ENCODE results near the gene CHAT. TPM values are rescaled to one million over a fixed set of nuclear protein-coding genes. Genes with fewer than 3 reads are reported as not detected.

Gene CHAT
- total RNA-seq, 1 experiment from 2014 or later = not detected

GRCh38 chr10:49579621-49580020 lies 34.2 kb upstream of the CHAT start:
- Histone ChIP-seq H3K79me2 (ENCODE audit: insufficient read depth, low read length) (no peaks in the 10 kb centered on the region), H3K4me2 (ENCODE audit: low read length) (no peak overlapping the region), H3K9ac (ENCODE audit: low read length) (no peak overlapping the region), H3K27me3 (ENCODE audit: insufficient read depth, low read length) (no peaks in the 10 kb centered on the region), H3K27ac (ENCODE audit: low read depth, low read length) (no peak overlapping the region), H3K4me3 (replicated peaks in 1 of 2; ENCODE audit: low read depth in 1 of 2, low read length in 2 of 2) (no peak overlapping the region), H3K9me2 (ENCODE audit: insufficient read depth) (no peaks in the 10 kb centered on the region), H4K20me1 (ENCODE audit: insufficient read depth) (no peaks in the 10 kb centered on the region), H2AFZ (ENCODE audit: low read depth, low read length, poor library complexity, severe bottlenecking) (no peak overlapping the region), H3K9me3 (ENCODE audit: control insufficient read depth in 1 of 2, insufficient read depth in 1 of 2, low read depth in 1 of 2, low read length in 2 of 2) (no peaks in the 10 kb centered on the region), H3K4me1 (ENCODE audit: control insufficient read depth in 1 of 2, insufficient read depth in 2 of 2, low read length in 2 of 2) (no peaks in the 10 kb centered on the region), H3K36me3 (ENCODE audit: control insufficient read depth in 1 of 2, insufficient read depth in 2 of 2, low read length in 2 of 2) (no peaks in the 10 kb centered on the region)
- ChIA-PET CTCF (interaction anchor here (1.5 kb wide), 1 partner anchor 13 kb away, joined by 5 read pairs; no protein-coding TSS in a partner anchor), POLR2A (no interaction called here), RAD21 (ENCODE audit: low non-redundant PET in 1 of 2, low total read pairs in 2 of 2, uncharacterized antibody in 2 of 2, unreplicated experiment in 2 of 2) (no interaction called here)
- BruUV-seq (replicated peaks) = no TSS peak
- TF ChIP-seq EZH2phosphoT487 (IDR thresholded peaks at IDR 0.05; ENCODE audit: borderline replicate concordance) = no peak
- TF ChIP-seq CEBPB (IDR thresholded peaks at IDR 0.05; ENCODE audit: low read depth) = no peak
- no peak for TF ChIP-seq SP1 (IDR thresholded peaks at IDR 0.05; ENCODE audit: low read depth)
- TF ChIP-seq EZH2 (IDR thresholded peaks at IDR 0.05) = no peak
- TF ChIP-seq SIN3A (IDR thresholded peaks at IDR 0.05; ENCODE audit: low read depth) = no peak
- no peak for TF ChIP-seq CTCF (IDR thresholded peaks at IDR 0.05 in 2 of 3, conservative IDR thresholded peaks at IDR 0.05 in 1 of 3; ENCODE audit: borderline replicate concordance in 1 of 3, insufficient read depth in 1 of 3, low read depth in 2 of 3, low read length in 2 of 3)
- TF ChIP-seq POLR2AphosphoS5 (IDR thresholded peaks at IDR 0.05; ENCODE audit: low read depth, low read length) = no peak
- no peak for TF ChIP-seq TCF7L2 (IDR thresholded peaks at IDR 0.05; ENCODE audit: borderline replicate concordance, extremely low read depth, insufficient read depth, insufficient read length)
- no peak for TF ChIP-seq RAD21 (IDR thresholded peaks at IDR 0.05; ENCODE audit: low read depth)
- TF ChIP-seq MAX (IDR thresholded peaks at IDR 0.05) = no peak
- no peak for TF ChIP-seq EGR1 (IDR thresholded peaks at IDR 0.05; ENCODE audit: low read depth)
- no peak for TF ChIP-seq JUND (IDR thresholded peaks at IDR 0.05)
- TF ChIP-seq ZFX (IDR thresholded peaks at IDR 0.05) = no peak
- TF ChIP-seq POLR2A (IDR thresholded peaks at IDR 0.05; ENCODE audit: borderline replicate concordance, extremely low read depth, insufficient read depth, insufficient read length) = no peak
- no peak for TF ChIP-seq FOSL1 (IDR thresholded peaks at IDR 0.05; ENCODE audit: low read depth)
- no peak for ATAC-seq
- DNase-seq (ENCODE audit: low read depth, low spot score) = no peak
- intact Hi-C loops (cut with micrococcal nuclease) = no loop called here

Data from HCT116 (cell line).